GM21367 (cell line): ENCODE data around the gene BACE2.

Experiments
- ATAC-seq: cut with Tn5 transposase; IDR thresholded peaks from one replicate; pipeline ENCODE4 v1.9.1; 2021; ENCODE audit not compliant: unreplicated experiment

Gene BACE2

GRCh38 chr21:41317063-41317392 lies 149.1 kb downstream of the BACE2 start:
- ATAC-seq: no peak

GRCh38 chr21:41317458-41317857 lies 149.5 kb downstream of the BACE2 start:
- ATAC-seq: no peak

GRCh38 chr21:41318218-41318617 lies 150.3 kb downstream of the BACE2 start:
- no peak for ATAC-seq

- no peak for ATAC-seq
Measured at GRCh38 chr21:41319273-41319672, 151.3 kb downstream of the BACE2 start.

- ATAC-seq: no peak
Measured at GRCh38 chr21:41321211-41321907, 153.4 kb downstream of the BACE2 start.

- ATAC-seq: no peak
Measured at GRCh38 chr21:41321908-41322495, 154.0 kb downstream of the BACE2 start.

GRCh38 chr21:41322496-41323382 lies 154.8 kb downstream of the BACE2 start:
- no peak for ATAC-seq

- no peak for ATAC-seq
Measured at GRCh38 chr21:41325138-41325912, 157.4 kb downstream of the BACE2 start.

GRCh38 chr21:41326414-41327080 lies 158.6 kb downstream of the BACE2 start:
- no peak for ATAC-seq

- no peak for ATAC-seq
Measured at GRCh38 chr21:41327753-41328152, 159.8 kb downstream of the BACE2 start.

GRCh38 chr21:41328660-41329607 lies 161.0 kb downstream of the BACE2 start:
- no peak for ATAC-seq
